GM19467 (cell line): ENCODE results near the gene CFL1.
"Not testable (repeated sequence)": the region's sequence is repeated elsewhere in the genome, so short reads cannot be mapped to it uniquely, and the experiment has no call there.

Source experiments
- ATAC-seq: cut with Tn5 transposase; IDR thresholded peaks from one replicate; pipeline ENCODE4 v1.9.1; 2021; ENCODE audit warnings: mild to moderate bottlenecking, moderate library complexity; ENCODE audit not compliant: unreplicated experiment

Gene CFL1

DNA sequence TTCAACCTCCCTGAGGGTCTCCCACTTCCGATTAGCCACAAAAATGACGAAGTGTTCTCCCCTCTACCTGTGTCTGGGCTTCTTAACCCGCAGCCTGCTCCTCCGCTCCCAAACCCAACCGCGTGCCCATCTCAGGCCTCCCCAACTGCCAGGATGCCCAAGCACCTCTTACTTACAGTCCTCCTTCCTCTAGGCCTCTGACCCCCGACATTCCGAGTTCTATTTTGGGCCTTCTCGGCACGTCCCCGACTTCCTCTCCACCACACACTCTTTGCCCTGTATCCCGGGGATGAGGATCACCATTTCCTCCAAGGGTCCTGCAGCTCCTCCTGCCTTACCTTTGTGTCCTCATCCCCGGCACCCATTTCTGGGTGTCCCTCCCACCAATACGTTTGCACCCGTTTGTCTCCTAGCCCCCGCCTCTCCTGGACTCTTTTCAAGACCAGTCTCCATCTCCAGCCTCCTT lies 1.9 kb upstream of the CFL1 start:
- no peak for ATAC-seq

DNA sequence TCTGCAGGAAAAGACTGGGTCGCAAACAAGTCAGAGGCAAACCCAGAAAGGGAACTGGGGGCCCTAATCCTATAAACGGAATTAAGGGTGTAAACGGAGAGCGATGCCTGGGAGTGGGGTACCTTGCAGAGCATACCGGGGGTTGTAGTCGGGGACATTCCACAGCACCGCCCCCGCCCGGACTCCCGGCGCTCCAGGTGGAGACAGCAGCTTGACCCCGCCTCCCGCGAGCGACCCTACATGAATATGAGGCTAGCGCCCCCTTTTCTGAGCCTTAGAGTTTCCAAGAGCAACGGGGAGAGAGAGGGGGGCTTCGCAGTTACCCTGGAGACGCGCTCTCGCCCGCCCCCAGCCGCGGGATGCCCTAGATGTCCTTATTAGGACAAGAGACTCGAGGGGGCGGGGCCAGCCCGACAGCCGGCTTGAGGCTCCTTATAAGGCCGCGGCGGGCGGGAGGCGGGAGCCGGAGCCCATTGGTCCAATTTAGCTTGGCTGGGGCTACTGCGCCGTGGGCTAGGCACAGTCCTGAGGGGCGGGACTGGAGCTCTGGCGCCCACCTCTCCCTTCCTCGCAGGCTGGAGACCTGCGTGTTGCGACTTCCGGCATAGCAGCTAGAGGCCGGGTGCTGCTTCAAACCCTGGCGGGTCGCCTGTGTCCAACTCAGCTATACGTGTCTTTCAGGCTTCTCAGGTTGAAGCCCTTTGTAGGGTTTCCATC lies 1.3 kb upstream of the CFL1 start:
- ATAC-seq: peak; percentile 40

DNA sequence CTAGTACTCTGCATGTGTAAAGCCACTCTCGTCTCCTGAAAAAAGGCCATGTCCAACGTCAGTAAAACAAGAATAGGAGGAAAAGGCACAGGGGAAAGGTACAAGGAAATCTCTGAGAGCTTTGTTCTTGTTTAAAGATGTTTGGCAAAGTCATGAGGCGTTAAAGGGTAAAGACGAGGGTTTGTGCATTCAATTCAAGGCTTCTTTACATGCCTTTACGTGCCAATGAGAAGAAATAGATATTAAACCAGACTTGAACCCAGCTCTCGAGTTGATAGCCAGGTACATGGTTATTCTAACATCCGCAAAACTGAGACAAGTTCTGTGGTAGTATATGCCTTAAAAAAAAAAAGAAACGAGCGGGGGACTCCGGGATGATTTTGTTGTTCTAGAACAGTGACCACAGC lies 704 bp upstream of the CFL1 start:
- no peak for ATAC-seq

DNA sequence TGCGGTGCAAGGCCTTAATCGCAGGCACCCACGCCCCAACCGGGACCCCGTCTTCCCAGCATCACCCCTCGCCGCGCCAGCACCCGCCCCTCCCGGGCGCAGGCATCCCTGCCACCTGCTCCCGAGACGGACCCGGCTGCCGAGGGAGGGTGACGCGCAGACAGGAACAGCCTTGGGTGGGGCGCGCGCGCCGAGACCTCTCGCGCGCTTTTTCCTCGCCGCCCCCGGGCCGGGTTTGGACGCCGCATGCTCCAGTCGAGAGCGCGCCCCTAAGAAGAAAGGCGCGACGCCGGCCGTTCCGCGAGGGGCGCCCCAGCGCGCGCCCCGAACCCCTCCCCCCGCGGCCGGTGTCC lies 504 bp downstream of the CFL1 start:
- ATAC-seq: peak; percentile 3

DNA sequence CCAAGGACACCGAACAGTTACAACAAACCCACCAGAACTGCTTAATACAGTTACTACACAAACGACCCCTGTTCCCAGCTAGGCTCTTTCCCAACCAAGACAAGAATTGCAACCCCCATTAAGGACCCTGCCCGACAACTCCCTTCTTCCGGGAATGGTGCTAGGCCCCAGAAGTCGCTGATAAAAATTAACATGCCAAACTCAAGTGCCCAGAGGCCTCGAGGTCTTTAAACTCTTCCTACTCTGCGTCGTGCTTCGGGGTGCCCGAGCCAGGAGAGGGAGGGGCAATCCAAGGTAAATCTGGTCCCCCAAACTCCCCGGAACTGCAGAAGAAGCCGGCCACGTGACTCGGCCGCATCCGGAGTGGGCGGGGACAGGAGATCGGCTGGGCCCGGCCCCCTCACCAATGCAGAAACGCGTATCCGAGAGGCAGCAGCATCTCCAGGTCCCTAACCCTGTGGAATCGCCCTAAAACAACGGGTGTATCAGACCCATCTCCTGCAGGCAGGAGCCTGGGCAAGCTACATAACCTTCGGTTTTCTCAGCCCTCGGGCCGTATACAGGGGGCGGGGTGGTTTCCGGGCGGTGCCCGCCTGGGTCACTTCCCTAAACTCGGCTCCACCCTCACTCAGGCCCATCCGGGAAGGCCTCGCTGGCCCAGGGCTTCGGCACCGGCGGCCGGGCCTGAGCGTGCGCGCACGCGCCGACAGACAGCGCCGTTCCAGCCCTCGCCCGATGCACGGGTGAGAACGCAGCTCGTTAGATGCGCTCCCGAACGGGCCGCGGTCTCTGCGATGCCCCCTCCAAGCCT lies 1.1 kb downstream of the CFL1 start:
- no peak for ATAC-seq

DNA sequence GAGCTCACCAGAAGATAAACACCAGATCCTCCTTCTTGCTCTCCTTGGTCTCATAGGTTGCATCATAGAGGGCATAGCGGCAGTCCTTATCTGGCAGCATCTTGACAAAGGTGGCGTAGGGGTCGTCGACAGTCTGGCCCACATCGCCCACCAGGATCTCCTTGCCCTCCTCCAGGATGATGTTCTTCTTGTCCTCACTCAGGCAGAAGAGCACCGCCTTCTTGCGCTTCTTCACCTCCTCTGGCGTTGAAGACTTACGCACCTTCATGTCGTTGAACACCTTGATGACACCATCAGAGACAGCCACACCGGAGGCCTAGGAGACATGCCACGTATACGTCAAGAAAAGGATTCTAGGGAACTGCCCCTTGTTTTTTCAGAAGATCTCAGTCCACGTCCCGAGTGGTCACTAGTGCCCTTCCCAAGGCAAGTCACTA lies 2.0 kb downstream of the CFL1 start:
- ATAC-seq: no peak

DNA sequence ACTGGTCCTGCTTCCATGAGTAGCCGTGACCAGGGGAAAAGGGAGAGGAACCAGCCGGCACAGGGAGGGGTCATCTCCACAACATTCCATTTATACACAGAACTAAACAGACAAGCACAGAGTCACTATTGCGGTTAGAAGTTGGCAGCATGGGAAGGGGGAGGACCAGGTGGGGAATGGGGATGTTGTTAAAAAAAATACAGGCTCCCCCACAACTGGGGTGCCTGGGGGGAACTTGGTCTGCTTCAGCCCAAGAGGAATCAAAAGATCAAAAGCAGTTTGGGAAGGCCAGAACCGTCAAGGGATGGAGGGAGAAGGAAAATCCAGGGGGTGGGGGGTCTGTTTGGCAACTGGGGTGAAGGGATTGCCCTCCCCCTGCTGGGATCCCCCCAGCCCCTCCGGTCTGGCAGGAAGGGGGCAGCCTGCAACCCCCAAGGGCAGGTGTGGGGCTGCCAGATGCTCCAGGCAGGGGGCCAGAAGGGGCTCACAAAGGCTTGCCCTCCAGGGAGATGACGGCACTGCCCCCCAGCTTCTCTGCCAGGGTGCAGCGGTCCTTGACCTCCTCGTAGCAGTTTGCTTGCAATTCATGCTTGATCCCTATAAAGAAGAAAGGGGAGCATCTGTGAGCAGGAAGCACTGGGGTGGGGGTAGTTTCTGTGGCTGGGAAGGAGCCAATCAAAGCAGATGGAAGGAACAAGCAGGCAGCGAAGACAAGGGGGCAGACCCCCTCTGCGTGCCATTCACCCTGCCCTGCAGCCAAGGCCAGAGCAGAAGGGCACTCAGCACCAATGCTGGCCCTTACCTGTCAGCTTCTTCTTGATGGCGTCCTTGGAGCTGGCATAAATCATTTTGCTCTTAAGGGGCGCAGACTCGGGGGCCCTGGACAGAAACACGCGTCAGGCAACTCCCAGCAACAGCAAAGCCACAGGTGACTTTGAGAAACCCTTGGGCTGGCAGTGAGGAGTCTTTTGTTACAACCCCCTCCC lies 2.8 kb downstream of the CFL1 start:
- ATAC-seq: no peak

DNA sequence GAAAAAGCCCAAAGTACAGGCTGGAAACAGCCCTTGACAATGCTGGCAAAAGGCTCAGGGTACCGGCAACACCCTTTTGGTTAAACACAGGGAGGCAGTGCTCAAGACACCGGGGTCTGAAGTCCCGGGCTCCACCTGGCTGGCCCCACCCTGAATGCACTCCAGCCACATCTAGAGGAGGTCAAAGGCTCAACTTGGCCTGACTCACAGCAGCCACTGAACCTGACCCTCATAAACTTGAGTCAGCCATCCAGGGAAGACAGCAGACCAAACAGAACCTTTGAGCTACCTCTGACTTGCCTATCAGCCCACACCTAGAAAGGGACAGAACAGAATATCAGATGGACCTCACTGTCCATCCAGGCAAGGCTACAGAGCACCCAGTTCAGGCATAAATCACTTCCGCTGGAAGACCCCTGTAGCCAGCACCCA lies 3.8 kb downstream of the CFL1 start:
- ATAC-seq: no peak

DNA sequence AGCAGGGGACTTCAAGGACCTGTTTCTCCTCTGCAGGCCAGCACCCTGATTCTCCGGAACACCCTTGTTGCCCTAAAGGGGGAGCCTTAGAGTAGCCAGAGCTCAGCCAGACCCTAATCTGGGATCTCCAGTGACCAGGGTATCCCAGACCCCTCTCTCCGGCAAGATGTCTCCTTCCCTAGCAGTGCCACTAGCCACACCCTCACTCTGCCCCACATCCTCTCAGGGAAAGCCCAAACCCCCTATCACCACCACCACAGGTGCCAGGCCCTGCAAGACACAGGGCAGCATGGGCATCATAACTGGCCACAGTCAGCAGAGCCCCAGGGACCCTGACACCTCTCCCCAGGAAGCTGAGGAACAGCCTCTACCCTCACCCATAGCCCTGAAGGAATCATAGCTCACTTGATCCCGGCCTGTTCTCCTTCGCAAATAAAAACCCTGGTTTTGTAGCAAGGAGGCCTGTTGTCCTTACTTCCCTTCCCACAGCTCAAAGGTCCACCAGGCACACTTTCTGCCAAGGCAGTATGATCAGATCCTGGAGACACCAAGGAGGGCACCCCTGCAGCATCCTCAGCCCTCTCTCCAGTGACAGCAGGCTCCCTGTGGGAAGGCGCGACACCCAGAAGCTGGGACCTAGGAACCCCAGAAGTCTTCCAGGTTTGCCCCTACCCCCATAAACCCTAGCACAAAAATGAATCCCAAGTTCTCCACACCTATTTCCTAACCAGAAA lies 4.6 kb downstream of the CFL1 start:
- ATAC-seq: no peak

DNA sequence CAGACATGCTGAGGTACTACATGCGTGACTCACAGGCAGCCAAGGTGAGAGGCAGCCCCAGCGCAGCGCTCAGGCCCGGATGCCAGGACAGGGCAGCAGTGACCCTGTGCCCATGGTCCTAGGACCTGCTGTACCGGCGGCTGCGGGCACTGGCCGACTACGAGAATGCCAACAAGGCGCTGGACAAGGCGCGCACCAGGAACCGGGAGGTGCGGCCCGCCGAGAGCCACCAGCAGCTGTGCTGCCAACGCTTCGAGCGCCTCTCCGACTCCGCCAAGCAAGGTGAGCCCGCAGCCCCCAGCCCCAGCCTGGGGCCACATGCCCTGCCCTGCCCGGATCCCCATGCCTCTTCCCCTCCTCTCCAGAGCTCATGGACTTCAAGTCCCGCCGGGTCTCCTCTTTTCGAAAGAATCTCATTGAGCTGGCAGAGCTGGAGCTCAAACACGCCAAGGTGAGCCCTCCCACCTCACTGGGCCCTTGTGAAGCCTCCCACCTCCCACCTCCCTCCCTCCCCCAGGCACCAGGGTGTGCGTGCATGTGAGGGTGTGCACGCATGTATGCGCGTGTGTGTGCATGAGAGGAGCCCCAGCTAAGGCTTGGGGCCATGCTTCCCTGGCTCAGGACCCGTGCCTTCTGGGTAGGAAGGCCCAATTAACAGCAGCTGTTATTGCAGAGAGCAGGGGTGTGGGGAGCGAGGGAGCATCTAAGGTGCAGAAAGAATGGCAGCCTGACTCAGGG lies 5.3 kb downstream of the CFL1 start:
- ATAC-seq: no peak

DNA sequence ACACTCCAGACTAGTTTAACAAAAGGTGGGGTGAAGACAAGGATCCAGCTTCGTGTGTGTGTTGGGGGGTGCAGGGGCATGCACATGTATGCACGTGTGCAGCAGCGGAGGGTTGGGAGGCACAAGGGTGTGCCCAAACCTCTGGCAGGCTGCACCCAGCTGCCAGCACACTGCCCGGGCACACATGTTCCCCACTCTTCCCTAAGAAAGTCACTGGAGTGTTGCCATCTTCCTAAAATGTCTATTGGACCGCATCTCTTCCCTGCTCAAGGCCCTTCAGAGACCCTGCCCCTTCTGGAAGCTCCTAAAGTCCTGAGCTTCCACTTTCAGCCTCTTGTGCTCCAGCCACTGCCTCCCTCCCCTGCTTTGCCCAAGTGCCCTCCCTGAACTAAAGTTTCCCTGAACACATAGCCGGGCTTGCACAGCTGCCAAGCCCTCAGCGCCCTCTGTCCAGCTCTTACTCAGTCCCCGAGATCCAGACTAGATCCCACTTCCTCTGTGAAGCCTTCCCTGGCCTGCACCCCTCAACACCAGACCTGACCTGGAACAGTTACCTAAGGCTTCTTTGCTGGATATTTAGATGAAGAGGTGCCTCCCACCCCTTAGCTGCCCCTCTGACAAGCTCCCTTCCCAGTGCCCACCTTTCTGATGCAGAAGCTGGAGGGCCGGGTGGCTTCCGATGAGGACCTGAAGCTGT lies 6.0 kb downstream of the CFL1 start:
- no peak for ATAC-seq

DNA sequence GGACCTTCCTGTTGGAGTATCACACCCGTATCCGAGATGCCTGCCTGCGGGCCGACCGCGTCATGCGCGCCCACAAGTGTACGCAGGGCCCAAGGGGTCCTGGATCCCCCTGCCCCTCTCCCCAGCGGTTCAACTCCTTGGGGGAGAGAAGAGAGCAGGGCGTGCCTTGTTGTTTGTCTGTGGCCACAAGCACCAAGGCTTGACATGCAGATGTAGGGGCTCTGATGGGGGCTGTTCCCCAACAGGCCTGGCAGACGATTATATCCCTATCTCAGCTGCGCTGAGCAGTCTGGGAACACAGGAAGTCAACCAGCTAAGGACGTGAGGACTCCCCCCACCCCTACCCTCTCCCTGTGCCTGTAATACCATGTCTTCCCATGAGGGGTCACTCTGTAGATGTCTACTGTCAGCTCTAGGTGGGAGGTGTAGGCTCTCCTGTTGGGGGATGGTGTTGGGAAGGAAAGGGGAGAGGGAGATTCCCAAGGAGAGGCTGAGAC lies 6.8 kb downstream of the CFL1 start:
- ATAC-seq: no peak

DNA sequence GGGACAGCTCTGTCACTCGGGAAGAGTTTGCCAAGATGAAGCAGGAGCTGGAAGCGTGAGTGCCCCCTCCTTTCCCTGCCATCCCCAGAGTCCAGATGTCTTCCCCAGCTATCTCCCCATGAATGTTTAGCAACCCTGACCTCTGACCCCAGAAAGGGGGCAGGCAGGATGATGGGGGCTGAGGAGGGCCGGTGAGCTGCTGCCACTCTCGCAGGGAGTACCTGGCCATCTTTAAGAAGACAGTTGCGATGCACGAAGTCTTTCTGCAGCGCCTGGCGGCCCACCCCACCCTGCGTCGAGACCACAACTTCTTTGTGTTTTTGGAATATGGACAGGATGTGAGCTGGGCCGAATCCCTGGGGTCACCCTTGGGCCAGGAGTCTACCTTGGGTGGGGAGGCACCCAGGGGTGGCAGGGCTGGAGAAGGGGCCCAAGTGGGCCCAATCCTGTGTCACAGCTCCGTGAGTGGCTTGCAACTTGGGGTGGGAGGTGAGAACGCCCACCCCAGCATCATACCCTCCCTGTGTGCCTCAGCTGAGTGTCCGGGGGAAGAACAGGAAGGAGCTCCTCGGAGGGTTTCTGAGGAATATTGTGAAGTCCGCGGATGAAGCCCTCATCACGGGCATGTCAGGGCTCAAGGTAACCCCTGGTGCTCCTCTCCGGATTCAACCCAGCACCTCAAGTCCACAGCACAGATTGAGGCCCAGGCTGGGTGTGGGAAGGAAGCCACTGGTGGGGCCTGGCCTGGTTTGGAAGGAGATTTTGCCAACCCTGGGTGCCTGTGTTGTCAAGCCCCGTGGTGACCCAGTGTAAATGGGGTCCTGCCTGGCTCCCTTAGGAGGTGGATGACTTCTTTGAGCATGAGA lies 7.5 kb downstream of the CFL1 start:
- ATAC-seq: no peak

DNA sequence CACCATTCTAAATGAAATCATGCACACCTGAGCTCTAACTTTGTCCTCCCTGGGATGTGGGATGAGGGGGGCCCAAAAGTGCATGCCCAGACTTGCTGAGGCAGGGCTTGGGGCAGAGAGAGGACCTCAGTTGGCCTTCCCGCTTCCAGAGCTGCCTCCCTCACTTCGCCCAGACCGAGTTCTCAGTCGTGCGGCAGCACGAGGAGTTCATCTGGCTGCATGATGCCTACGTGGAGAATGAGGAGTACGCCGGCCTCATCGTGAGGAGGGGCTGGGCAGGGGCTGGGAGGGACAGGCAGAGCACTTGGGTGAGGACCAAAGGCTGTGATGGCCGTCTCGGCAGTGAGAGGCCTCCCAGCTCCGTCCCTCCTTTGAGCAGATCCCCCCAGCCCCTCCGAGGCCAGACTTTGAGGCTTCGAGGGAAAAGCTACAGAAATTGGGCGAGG lies 8.2 kb downstream of the CFL1 start:
- ATAC-seq: no peak

DNA sequence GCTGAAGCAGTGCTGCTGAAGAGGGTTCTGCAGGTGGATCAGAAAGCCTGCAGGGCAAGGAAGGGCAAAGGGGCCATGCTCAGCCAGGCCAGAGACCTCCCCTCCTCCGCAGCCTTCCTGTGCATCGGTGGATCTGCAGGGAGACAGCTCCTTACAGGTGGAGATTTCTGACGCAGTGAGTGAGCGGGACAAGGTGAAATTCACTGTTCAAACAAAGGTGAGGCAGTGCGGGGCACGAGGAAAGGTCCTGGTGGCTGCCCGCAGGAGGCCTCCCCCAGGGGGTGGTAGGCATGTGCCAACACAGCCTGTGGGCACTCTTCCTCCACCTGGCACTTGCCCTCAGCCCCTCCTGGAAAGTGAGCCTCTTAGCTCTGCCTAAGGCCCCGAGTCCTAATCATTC lies 8.6 kb downstream of the CFL1 start:
- no peak for ATAC-seq

DNA sequence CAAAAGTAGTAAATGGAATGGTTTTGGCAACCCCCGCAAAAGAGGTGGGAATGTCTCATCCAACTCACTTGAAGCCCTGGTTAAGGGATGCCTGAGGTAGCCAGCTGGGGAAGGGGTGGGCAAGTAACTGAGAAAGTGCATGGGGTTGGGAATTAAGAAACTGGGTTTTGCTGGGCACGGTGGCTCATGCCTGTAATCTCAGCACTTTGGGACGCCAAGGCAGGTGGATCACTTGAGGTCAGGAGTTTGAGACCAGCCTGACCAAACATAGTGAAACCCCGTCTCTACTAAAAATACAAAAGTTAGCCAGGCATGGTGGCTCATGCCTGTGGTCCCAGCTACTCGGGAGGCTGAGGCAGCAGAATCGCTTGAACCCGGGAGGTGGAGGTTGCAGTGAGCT lies 9.3 kb downstream of the CFL1 start:
- not testable (repeated sequence) for ATAC-seq

DNA sequence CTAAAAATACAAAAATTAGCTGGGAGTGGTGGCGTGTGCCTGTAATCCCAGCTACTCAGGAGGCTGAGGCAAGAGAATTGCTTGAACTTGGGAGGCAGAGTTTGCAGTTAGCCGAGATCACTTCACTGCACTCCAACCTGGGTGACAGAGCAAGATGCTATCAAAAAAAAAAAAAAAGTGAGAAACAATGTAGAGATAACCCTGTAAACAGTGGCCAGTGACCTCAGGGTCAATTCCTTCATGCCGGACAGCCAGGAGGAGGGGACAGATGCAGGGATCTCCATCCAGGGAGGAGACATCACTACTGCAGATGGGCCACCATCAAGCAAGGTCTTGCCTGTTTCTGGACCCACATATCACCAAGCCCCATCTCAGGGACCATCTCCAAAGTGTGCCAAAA lies 10.2 kb downstream of the CFL1 start:
- no peak for ATAC-seq
